Activated CD8-positive, alpha-beta T cell treated with anti-CD3 and anti-CD28 coated beads for 36 hours (primary cell): ENCODE measurements around the gene MN1. TPM values are rescaled to one million over a fixed set of nuclear protein-coding genes. Genes with fewer than 3 reads are reported as not detected.

ENCODE experiments used
- ATAC-seq: fragments of 200-7000 bp; cut with Tn5 transposase; one replicate; pipeline ENCODE4 v1.10.0; 2021; ENCODE audit warnings: mild to moderate bottlenecking, moderate library complexity
- CTCF ChIA-PET: fragments of 350-600 bp; sonication (Branson Sonifier 250); formaldehyde crosslinking; loops from one replicate; lab custom pipeline; 2021; ENCODE audit warnings: antibody characterized with exemption; lab: Charles Lee
- POLR2A ChIA-PET: fragments of 350-600 bp; sonication (Branson Sonifier 250); formaldehyde crosslinking; loops from one replicate; lab custom pipeline; 2021; ENCODE audit warnings: antibody characterized with exemption; lab: Charles Lee
- DNase-seq: peaks from one replicate; pipeline ENCODE4 v3.0.0-alpha.2; 2020
- H3K27ac Mint-ChIP-seq: one replicate; pipeline ENCODE4 v1.8.0; 2021; ENCODE audit warnings: mild to moderate bottlenecking, mixed read lengths
- H3K27me3 Mint-ChIP-seq: one replicate; pipeline ENCODE4 v1.8.0; 2021; ENCODE audit warnings: mixed read lengths
- H3K36me3 Mint-ChIP-seq: one replicate; pipeline ENCODE4 v1.8.0; 2021; ENCODE audit warnings: low read depth, mixed read lengths
- H3K4me1 Mint-ChIP-seq: one replicate; pipeline ENCODE4 v1.8.0; 2021; ENCODE audit warnings: low read depth, mixed read lengths
- H3K4me3 Mint-ChIP-seq: one replicate; pipeline ENCODE4 v1.8.0; 2021; ENCODE audit warnings: mild to moderate bottlenecking, moderate library complexity, mixed read lengths
- H3K9me3 Mint-ChIP-seq: one replicate; pipeline ENCODE4 v1.8.0; 2021; ENCODE audit warnings: mixed read lengths
- CTCF ChIP-seq: fragments of 200-600 bp; IDR thresholded peaks from one replicate; pipeline ENCODE4 v1.8.0; 2022; ENCODE audit warnings: antibody characterized with exemption, mild to moderate bottlenecking
- intact Hi-C: fragments of 100-400 bp; cut with micrococcal nuclease; formaldehyde crosslinking; loops from one replicate; pipeline ENCODE4 v1.10.0; 2022
- total RNA-seq, 2 experiments: library from RNA; stranded (reverse); gene quantifications; one replicate each; pipeline ENCODE4 v1.2.3, GENCODE V29; 2021

Gene MN1
- total RNA-seq, 2 experiments from 2014 or later: 0.11 to 0.16 TPM

DNA sequence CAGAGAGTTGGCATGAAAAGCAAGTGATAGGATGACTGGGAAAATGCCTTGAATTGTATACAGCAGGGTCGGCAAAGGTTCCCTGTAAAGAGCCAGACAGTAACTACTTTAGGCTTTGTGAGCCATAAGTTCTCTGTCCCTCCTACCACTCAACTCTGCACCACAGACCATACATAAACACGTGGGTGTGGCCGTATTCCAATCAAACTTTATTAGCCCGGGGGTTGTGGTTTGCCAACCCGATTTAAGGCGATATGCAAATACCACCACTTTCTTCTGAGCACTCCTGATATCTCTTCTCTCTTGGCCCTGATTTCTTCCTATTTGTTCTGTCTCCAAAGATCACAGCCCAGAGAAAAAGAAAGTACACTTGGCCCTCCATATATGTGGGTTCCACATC, 87.5 kb downstream of the MN1 start:
- DNase-seq: no peak
- intact Hi-C loops: no loop called here
- TF ChIP-seq CTCF: no peak

DNA sequence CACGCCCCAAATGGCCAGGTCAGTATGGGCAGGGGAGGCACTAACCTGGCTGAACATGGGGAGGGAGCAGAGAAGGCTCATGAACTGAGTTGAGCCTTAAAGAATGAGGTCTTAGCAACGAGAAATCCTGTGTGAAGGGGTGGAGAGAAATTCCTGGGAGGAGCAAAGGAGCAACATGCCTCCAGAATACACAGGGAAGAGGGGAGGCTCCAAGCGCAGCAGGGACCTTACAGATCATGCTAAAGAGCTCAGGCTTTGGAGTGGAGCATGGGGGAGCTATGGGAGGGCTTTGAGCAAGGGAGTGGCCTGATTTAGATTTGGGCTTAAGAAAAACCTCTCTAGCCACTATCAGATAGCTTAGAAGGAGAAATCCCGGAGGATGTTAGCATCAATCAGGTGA, 88.1 kb downstream of the MN1 start:
- intact Hi-C loops: no loop called here

More for the DNA sequence above, 87.5 kb downstream of the MN1 start:
- H3K4me1 Mint-ChIP-seq: peaks cover 2% of the 10 kb centered on the region
- H3K27ac Mint-ChIP-seq: no peak overlapping the region
- ChIA-PET CTCF (no interaction called here), POLR2A (no interaction called here)
- H3K27me3 Mint-ChIP-seq: peaks cover 19% of the 10 kb centered on the region
- no peak for ATAC-seq
- H3K36me3 Mint-ChIP-seq: no peaks in the 10 kb centered on the region
- H3K9me3 Mint-ChIP-seq: no peaks in the 10 kb centered on the region
- no peak overlapping the region for H3K4me3 Mint-ChIP-seq

GRCh38 chr22:27711756-27712155, 89.8 kb downstream of the MN1 start:
- H3K27ac Mint-ChIP-seq: no peak overlapping the region
- no peaks in the 10 kb centered on the region for H3K9me3 Mint-ChIP-seq
- no peaks in the 10 kb centered on the region for H3K36me3 Mint-ChIP-seq
- CTCF ChIA-PET: no interaction called here
- no peak for ATAC-seq
- H3K4me1 Mint-ChIP-seq: peaks cover 2% of the 10 kb centered on the region
- peaks cover 14% of the 10 kb centered on the region for H3K27me3 Mint-ChIP-seq
- intact Hi-C loops: no loop called here
- POLR2A ChIA-PET: no interaction called here
- no peak for TF ChIP-seq CTCF
- DNase-seq: no peak
- no peak overlapping the region for H3K4me3 Mint-ChIP-seq

More for the DNA sequence above, 88.1 kb downstream of the MN1 start:
- H3K27me3 Mint-ChIP-seq: peaks cover 18% of the 10 kb centered on the region
- ChIA-PET CTCF (no interaction called here), POLR2A (no interaction called here)
- no peak for DNase-seq
- H3K9me3 Mint-ChIP-seq: no peaks in the 10 kb centered on the region
- H3K4me1 Mint-ChIP-seq: peaks cover 2% of the 10 kb centered on the region
- TF ChIP-seq CTCF: no peak
- no peaks in the 10 kb centered on the region for H3K36me3 Mint-ChIP-seq
- ATAC-seq: no peak
- no peak overlapping the region for H3K4me3 Mint-ChIP-seq
- H3K27ac Mint-ChIP-seq: no peak overlapping the region

DNA sequence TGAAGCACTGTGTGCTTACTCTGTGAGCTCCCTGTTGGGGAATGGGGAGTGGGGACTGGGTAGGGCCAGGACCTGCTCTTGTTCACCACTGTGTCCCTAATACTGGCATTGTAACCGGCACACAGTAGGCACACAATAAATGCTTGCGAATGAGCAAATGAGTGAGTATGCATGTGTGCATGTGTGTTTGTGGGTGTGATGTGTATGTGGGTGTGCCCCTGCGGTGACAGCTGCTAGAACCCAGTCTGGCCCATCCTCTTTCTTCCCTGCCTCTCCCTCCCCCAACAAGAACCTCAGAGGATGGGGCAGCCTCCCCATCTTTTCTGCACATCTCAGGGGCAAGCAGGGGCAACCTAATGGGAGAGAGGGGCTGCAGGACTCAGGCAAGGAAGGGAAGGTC, 90.5 kb downstream of the MN1 start:
- no peak for ATAC-seq
- no peak overlapping the region for H3K4me3 Mint-ChIP-seq
- peaks cover 2% of the 10 kb centered on the region for H3K4me1 Mint-ChIP-seq
- no peak for DNase-seq
- H3K27ac Mint-ChIP-seq: no peak overlapping the region
- ChIA-PET CTCF (no interaction called here), POLR2A (no interaction called here)
- no peak for TF ChIP-seq CTCF
- H3K36me3 Mint-ChIP-seq: no peaks in the 10 kb centered on the region
- intact Hi-C loops: no loop called here
- H3K27me3 Mint-ChIP-seq: peaks cover 14% of the 10 kb centered on the region
- H3K9me3 Mint-ChIP-seq: no peaks in the 10 kb centered on the region

DNA sequence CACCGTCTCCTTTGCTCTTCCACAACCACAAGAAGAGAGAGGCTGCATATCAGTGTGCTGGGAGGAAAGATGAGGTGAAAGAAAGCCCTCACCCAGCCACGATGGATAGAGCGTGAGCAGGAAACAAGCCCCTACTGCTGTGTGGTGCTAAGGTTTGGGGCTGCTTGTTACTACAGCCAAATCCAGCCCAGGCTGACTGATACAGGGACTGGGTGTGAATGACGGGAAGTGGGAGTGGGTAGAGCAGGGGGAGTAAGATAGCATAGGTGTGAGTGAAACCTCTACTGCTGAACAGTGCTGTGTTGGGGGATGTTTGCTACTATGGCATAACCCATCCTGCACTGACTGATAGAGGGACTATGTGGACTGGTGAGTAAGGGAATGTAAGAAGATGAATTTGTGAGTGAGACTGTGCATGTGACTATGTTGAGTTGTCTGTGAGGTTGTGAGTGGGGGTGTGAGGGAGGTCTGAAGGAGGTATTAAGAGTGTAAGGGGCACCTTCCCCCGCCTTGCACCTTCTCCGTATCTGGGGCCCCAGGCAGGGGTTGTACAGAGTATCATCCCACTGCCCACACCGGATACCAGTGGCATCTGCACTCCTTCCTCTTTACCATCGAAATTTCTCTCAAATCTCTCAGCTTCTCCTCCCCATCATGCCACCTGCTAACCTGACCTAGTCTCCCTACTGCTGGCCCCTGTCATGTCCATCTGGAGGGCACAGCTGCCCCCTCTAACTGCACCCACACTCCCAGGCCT, 91.5 kb downstream of the MN1 start:
- H3K27me3 Mint-ChIP-seq: peaks cover 14% of the 10 kb centered on the region
- POLR2A ChIA-PET: no interaction called here
- no peak for TF ChIP-seq CTCF
- H3K4me3 Mint-ChIP-seq: no peak overlapping the region
- no peaks in the 10 kb centered on the region for H3K9me3 Mint-ChIP-seq
- no peak for DNase-seq
- intact Hi-C loops: no loop called here
- peaks cover 2% of the 10 kb centered on the region for H3K4me1 Mint-ChIP-seq
- no peak overlapping the region for H3K27ac Mint-ChIP-seq
- CTCF ChIA-PET: no interaction called here
- no peaks in the 10 kb centered on the region for H3K36me3 Mint-ChIP-seq
- ATAC-seq: peak; percentile 30
